Spleen (tissue), 7 donors: ENCODE data around the gene GPR83.

ENCODE experiments used
- POLR2A ChIP-seq, 3 donors: fragments of 450-650 bp; IDR thresholded peaks; one replicate each; pipeline ENCODE4 v1.5.1; 2017; ENCODE audit warnings: antibody characterized with exemption in 3 of 3, mild to moderate bottlenecking in 1 of 3
- POLR2AphosphoS5 ChIP-seq, 3 donors: sonication (generic); formaldehyde crosslinking; IDR thresholded peaks; one replicate each; pipeline ENCODE4 v1.5.1; 2017; ENCODE audit warnings: antibody characterized with exemption in 3 of 3
- TF ChIP-seq, protein P1 (sequence below), 11 experiments: fragments of 200-600 bp in 7 of 11; fragments of 450-650 bp in 4 of 11; sonication (generic) in 4 of 11; IDR thresholded peaks in 8 of 11; conservative IDR thresholded peaks in 3 of 11; 1 replicate in 7 of 11; 2 replicates in 4 of 11; pipeline versions ENCODE4 v1.4.0 to v1.8.0; 2016 to 2021; ENCODE audit warnings: antibody characterized with exemption in 11 of 11, inconsistent platforms in 4 of 11, mild to moderate bottlenecking in 1 of 11
- donor health status: DM: no; HTN: no; CAD: no; lungs with moderate emphysema.
- donor health status: DM: no; HTN: no; CAD: no.
- donor health status: DM: no; HTN: no; CAD: no.

DNA sequence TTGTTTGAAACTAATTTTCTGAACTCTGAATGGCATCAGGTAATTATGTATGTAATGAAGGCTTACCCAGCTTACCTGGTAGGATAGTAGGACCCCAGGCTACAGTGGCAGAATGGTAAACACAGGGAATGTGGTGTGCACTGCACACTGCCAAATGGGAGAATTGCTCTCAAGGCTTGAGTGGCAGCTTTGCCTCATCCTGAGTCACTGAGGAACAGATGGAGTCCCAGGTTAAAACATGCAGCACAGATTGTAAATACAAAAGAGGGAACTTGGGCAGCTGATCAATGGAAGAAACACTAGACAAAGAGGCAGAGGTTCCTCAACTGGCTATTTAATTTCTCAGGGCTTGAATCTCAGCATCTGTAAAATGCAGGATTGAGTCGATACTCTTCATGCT, 24.4 kb downstream of the GPR83 start:
- TF ChIP-seq, protein P1, sequence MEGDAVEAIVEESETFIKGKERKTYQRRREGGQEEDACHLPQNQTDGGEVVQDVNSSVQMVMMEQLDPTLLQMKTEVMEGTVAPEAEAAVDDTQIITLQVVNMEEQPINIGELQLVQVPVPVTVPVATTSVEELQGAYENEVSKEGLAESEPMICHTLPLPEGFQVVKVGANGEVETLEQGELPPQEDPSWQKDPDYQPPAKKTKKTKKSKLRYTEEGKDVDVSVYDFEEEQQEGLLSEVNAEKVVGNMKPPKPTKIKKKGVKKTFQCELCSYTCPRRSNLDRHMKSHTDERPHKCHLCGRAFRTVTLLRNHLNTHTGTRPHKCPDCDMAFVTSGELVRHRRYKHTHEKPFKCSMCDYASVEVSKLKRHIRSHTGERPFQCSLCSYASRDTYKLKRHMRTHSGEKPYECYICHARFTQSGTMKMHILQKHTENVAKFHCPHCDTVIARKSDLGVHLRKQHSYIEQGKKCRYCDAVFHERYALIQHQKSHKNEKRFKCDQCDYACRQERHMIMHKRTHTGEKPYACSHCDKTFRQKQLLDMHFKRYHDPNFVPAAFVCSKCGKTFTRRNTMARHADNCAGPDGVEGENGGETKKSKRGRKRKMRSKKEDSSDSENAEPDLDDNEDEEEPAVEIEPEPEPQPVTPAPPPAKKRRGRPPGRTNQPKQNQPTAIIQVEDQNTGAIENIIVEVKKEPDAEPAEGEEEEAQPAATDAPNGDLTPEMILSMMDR (IDR thresholded peaks at IDR 0.05 in 8 of 11, conservative IDR thresholded peaks at IDR 0.05 in 3 of 11), result no peak
- TF ChIP-seq POLR2A (IDR thresholded peaks at IDR 0.05) (no peak), POLR2AphosphoS5 (IDR thresholded peaks at IDR 0.05) (no peak)
